RKO (cell line): ENCODE measurements around the gene CLIP3.

Experiments
- DNase-seq: peaks from one replicate; pipeline ENCODE4 v3.0.0-alpha.2; 2016; ENCODE audit warnings: low spot score

CLIP3 gene

GRCh38 chr19:35977446-35978222 lies 55.0 kb downstream of the CLIP3 start:
- DNase-seq = no peak

GRCh38 chr19:35975608-35976214 lies 57.0 kb downstream of the CLIP3 start:
- DNase-seq = peak; percentile 57

- DNase-seq = no peak
Measured at GRCh38 chr19:35973487-35973886, 59.2 kb downstream of the CLIP3 start.

GRCh38 chr19:35966771-35967170 lies 65.9 kb downstream of the CLIP3 start:
- DNase-seq = no peak
